DLD1 (cell line): ENCODE measurements around the gene STX2.
"Not testable (repeated sequence)": the region's sequence is repeated elsewhere in the genome, so short reads cannot be mapped to it uniquely, and the experiment has no call there.

ENCODE experiments used
- in situ Hi-C: cut with HindIII; loops from 2 replicates; pipeline ENCODE4 v1.10.0; 2017; ENCODE audit warnings: low sequenced_read_pairs

Gene STX2

DNA sequence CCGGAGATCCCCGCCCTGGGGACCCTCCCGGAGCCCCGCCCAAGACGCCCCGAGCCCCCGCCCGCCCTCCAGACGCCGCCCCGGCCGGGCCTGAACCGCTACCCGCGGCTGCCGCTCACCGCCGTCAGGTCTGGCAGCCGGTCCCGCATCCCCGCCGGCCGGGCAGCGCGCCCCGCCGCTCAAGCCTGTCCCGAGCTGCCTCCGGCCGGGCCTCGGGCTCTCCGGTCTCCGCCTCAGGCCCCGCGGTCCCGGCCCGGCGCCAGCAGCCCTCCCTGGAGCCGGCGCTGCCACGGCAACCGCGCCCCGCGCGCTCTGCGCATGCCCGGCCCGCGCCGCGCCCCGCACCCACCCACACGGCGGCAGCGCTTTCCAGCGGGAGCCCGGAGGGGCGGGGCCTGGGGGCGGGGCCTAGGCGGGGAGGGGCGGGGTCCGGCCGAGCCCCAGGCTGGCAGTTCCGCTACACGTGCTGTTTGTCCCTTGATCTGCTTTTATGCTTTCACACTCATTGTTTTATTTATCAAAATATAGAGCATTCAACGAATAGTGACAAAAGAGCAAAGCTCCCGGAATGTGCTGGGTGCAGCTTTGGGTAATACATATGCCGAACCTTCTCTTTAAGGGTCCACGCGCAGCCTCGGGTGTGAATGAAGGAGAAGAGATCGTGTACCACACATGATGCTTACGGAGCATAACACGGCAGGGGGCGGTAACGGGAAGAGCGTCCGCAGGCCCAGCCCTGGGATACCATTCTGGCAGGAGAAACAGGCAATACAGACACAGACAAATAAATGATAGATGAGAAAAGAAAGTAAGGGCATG, at the start of gene STX2:
TSS of gene STX2 (minus strand) at position 300 of the 819 bp plus-strand sequence. CDS start at position 149, 151 bp downstream.
- in situ Hi-C loops, result no loop called here

DNA sequence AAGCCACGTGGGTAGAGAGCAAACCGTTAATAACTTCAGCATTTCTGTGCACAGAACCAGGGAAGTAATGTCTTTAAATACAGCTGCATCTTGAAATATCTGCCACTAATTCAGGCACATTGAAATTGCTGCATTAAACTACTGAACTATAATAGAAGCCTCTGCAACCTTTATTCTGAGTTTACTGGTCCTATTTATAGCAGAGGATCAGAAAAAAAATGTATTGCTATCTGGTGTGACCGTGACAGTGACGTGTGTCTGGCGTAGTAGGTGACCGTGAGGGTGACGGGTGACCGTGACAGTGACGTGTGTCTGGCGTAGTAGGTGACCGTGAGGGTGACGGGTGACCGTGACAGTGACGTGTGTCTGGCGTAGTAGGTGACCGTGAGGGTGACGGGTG, 48.1 kb upstream of the STX2 start:
- in situ Hi-C loops, result not testable (repeated sequence)

DNA sequence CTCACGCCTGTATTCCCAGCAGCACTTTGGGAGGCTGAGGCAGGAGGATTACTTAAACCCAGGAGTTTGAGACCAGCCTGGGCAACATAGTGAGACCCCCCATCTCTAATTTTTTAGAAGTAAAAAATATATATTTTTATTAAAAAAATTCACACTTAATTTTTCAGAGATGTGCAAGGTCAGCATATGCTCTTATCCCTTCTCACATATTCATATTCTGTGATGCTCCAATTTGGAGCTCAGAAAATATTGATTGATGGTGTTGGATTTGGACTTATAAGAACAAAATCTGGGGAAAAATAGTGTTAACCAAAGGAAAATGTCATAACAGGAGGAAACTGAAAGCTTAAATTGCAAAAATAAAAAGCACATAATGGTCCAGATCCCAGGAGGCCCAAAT, 42.5 kb upstream of the STX2 start:
- in situ Hi-C loops, result no loop called here

DNA sequence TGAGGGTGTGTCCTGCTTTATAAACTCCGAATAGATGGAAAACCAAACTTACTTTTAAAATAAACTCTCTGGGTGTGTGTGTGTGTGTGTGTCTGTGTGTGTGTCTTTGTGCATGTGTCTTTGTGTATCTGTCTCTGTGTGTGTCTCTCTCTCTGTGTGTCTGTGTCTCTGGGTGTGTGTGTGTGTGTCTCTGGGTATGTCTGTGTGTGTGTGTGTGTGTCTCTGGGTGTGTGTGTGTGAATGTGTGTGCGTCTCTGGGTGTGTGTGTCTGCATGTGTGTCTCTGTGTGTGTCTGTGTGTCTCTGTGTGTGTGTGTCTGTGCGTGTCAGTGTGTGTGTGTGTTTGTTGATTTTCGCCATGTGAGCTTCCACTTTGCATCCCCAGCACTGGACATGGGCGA, 42.0 kb upstream of the STX2 start:
- in situ Hi-C loops, result no loop called here

DNA sequence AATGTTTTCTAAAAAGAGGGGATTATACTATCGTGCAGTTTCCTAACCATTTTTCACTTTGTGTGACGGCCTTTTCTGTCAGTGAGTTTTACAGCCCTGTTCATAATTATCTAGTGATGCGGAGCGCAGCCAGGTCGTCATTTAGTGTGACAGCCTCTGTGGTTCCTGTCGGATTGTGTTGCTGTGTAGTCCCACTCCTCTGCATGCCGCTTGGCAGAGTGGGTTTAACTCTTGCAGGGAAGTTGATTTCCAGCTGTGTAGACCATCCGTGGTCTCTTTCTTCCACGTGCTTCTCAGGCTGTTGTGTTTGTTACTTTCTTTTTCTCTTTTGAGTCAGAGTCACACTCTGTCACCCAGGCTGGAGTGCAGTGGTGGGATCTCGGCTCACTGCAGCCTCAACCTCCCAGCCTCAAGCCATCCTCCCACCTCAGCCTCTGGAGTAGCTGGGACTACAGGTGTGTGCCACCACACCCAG, 41.4 kb upstream of the STX2 start:
- in situ Hi-C loops, result no loop called here

DNA sequence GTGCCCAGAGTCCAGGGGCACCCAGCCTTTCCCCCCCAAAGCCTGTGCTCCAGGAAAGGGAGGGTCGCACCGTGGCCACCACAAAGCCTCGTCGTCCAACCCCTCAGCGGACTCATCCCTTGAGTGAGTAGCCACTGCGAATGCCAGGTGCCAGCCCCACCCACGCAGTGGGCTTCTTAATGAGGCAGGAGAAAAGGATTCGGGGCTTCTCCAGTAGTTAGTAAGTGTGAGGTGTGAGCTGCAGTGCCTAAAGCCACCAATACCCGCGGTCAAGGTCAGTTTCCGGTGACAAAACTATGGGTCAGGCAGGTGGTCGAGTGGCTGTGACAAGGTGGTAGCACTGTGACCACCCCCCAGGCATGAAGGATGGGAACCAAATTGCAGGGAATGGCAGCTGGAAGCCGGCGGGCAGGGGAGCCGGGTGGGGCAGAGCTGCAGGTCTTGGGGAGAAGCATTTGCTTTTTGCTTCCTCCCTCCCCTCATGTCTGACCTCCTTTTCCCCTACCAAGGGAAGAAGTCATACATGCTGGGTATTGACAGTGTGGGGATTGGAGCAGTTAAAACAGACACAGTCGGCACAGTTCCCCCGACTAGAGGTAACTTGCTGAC, 40.8 kb upstream of the STX2 start:
- in situ Hi-C loops, result no loop called here

DNA sequence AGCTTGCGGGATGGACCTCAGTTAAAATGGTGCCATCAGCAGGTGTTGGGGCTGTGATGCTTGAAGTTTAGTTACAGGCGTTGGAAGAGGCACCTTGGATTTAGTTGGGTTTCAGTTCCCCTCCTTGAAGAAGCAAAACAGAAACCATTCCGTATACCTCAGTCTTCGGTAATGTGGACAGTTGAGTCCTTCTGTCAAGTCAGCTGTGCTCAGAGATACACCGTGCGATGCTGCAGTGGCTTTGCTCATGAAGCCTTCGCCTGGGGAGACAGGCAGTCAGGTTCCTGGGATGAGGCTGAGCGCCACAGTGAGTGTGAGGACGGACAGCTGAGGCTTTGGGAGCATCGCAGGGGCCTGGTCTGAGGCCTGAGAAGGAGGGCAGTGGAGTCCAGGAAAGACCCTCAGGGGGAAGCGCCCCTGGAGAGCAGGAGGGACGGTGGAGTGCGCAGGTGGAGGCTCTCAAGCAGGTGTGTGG, 40.2 kb upstream of the STX2 start:
- in situ Hi-C loops, result no loop called here

DNA sequence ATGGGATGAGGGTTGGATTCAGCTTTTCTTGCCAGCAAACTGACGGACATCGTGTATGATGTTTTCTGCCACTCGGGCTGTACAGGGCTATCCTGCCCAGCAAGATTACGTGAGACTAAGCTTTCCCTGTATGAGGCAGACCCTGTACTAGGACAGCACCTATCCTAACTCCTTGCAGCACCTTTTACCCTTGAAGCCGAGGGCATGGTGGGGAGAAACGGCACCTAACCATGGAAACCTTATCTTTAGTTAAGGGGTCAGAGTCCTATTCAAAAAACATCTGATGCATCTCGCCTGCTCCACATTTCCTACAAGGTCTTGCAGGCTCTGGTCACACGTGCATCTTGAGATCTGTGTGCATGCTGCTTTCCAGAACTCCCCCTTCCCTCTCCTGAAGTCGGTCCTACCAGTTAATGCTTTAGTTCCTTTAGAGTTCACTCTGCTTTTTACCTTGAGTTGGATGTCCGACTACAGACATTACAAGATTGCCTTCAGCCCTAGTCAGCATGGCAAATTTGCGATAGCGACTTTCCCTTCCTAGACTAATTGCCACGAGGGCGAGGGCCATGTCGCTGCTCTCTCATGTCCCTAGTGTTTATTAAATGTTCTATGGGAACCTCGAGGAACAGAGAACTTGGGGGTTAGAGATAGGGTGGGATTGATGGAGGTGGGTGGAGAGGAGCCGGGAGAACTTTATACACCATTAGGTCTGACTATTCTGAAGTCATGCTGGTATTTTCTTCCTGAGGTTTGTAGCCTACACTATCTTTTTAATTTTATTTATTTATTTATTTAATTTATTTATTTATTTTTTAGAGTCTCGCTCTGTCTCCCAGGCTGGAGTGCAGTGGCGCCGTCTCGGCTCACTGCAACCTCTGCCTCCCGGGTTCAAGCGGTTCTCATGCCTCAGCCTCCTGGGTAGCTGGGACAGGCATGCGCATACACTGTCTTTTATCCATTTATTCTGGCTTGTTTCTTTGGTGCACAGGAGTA, 39.4 kb upstream of the STX2 start:
- in situ Hi-C loops, result no loop called here

DNA sequence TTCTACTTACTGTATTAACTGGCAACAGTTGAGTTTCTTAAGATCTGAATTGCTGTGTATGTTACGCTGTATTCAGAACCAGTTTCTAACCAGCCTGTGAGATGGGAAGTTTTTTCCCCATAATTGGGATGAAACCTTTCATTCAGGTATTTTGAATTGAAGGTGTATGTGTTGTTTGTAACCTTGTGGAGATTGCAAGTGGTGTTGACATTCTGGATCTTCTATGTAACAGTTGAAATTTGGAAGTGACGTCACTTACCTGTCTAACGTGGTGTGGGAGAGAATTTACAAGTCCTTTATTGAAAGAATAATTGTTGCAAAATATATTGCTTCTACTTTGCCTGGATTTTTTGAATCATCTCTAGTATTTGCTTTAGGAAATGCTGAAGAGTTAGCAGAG, 38.3 kb upstream of the STX2 start:
- in situ Hi-C loops, result no loop called here

DNA sequence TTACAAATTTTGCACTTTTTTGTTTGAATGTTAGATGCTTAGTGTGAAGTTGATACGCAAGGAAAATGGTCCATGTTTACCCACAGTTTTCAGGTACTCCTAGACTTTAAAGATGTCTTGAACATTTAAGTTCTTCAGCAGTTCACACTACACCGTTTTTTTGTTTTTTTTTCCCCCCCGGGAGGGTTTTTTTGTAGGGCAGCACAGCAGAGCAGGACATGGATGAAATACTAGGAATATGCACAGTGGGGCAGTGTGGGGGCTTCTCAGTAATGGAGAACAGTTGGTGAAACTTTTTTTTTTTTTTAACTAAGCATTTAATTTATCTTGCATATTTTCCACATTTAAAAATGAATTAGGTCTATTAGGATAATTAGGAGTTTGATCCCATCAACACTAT, 37.7 kb upstream of the STX2 start:
- in situ Hi-C loops, result no loop called here

DNA sequence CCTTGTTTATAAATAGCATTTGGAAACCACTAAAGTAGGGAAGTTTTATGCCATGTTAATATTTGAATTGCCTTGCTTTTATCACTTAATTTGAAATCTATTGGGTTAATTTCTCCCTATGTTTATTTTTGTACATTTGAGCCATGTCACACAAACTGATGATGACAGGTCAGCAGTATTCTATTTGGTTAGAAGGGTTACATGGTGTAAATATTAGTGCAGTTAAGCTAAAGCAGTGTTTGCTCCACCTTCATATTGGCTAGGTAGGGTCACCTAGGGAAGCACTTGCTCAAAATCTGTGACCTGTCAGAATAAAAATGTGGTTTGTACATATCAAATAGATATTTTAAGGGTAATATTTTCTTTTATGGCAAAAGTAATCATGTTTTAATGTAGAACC, 37.2 kb upstream of the STX2 start:
- in situ Hi-C loops, result no loop called here

DNA sequence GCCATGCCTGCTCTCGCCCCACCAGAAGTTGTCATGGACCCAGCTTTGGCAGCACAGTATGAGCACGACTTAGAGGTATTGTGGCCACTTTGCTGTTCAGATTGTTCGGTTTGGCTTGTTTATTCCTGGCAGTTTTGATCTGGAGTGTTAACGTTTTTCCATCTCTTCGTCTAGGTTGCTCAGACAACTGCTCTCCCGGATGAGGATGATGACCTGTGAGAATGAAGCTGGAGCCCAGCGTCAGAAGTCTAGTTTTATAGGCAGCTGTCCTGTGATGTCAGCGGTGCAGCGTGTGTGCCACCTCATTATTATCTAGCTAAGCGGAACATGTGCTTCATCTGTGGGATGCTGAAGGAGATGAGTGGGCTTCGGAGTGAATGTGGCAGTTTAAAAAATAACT, 36.7 kb upstream of the STX2 start:
- in situ Hi-C loops, result not testable (repeated sequence)

DNA sequence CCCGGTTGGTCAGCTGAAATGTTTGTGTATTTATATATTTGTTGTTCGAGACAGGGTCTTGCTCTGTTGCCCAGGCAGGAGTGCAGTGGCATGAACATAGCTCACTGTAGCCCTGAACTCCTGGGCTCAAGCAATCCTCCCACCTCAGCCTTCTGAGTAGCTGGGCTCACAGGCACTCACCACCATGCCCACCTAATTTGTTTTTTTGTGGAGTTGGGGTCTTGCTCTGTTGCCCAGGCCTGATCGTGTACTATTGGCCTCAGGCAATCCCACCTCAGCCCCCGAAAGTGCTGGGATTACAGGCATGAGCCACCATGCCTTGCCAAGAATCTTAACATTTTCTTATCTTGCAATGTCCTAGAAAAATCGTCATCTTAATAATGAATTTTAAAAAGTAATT, 36.1 kb upstream of the STX2 start:
- in situ Hi-C loops, result no loop called here

DNA sequence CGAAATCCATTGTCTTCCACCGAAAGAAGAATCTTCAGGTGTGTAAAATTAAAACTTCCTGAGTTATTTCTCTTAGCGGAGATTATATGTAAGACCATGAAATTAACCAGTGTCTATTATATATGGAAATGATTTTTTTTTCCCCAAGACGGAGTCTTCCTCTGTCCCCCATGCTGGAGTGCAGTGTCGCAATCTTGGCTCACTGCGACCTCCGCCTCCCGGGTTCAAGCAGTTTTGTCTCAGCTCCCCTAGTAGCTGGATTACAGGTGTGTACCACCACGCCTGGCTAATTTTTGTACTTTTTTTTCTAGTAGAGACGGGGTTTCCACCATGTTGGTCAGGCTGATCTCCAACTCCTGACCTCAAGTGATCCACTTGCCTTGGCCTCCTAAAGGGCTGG, 35.6 kb upstream of the STX2 start:
- in situ Hi-C loops, result no loop called here

DNA sequence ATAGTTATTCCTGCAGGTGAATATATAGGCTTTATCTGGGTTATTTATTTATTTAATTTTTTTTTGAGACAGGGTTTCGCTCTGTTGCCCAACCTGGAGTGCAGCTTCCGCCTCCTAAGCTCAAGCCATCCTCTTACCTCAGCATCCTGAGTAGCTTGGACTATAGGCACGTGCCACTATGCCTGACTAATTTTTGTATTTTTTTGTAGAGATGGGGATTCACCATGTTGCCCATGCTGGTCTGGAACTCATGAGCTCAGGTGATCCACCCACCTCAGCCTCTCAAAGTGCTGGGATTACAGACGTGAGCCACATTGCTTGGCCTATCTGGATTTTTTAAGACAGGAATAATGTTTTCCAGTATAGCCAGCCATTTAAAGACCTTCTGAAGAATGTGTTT, 34.8 kb upstream of the STX2 start:
- in situ Hi-C loops, result no loop called here

DNA sequence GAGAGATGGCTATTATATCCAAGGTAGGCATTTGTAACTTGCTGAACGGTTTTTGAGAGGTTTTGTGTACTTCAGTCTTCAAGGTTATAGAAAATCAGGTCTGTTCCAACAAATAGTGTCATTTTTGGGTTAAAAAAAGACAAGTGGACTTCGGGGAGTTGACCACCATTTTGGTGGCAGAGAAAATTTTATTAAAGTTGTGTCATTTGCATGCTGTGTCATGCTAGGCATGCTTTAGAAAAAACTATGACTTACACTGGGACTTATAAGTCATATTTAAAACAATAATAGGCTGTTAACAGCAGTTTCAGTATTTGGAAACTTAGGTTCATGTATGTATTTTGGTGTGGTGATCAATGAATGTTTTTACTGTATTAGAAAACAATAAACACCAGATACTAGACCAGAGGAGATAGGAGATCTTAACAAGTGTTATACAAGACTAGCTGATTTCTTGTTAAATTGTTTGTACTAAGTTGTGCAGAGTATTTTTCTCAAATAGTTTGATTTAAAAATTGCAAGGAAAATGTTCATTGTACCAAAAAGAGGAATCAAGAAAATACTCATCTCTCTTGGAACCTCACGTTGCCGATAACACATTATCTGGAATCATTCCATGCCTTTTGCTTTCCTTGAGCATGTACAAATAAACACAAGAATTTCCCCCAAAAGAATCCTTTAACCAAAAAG, 34.2 kb upstream of the STX2 start:
- in situ Hi-C loops, result no loop called here

DNA sequence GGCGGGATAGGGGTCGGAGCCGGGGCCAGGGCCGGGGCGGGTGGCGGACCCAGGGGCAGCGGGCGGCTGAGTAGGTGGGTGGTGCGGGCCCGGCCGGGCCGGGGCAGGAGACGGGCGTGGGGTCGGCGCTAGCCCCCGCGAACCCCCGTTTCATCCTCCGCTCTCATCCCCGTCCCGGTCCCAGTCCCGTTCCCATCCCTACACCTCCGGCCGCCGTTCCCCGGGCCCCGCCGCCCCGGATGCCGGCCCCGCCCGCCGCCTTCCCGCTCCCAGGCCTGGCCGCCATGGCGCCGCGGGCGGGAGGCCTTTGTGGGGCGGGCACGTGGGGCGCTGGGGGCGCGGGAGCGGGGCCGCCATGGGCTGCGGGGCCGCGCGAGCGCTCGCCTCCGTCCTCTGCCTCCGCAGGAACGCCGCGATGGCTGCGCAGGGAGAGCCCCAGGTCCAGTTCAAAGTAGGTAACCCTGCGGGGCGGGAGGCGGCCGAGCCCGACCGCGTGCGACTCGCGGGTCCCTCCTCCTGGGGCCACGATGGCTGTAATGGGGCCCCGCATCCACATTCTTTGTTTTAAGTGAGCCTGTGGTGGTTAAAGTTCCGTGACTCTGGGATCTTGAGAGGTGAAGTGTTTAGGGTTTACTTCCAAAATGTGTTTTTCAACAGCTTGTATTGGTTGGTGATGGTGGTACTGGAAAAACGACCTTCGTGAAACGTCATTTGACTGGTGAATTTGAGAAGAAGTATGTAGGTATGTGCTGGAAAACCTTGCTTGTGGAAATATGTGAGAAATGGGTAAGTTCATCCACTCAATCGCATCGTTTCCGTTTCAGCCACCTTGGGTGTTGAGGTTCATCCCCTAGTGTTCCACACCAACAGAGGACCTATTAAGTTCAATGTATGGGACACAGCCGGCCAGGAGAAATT, 33.4 kb upstream of the STX2 start:
- in situ Hi-C loops, result no loop called here

DNA sequence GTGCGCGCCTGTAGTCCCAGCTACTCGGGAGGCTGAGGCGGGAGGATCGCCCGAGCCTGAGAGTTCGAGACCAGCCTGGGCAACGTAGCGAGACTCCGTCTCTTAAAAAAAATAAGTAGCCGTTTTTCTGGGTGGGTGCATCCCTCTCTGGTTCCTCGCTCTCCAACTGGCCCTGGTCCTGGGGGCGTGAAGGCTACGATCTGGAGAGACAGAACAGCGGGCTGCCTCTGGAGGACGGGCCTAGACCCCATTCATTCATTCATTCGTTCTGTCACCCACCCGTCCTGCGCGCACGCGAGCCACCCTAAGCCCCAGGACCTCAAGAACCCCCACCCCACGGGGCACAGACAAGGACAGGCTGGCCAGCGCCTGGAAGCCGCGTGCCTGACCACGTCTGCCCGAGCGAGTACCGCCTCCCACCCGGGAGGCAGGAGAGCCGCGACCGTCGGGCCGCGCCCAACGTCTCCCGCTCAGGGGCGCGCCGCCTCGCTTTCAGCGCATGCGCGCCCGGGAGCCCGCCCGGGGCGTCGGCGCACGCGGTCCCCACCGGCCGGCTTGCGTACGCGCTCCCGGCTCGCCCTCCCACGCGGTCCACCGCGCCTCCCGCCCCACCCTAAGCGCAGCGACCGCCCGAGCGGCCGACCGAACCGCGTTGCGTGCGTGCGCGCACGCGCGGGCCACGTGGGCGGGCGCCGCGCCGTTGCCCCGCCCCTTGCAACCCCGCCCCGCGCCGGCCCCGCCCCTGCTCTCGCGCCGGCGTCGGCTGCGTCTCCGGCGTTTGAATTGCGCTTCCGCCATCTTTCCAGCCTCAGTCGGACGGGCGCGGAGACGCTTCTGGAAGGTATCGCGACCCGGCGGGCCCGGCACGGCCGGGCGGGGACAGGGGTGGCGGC, 32.5 kb upstream of the STX2 start, which contains the start of gene RAN:
TSS of gene RAN (plus strand) at position 781 of the 893 bp plus-strand sequence. CDS start 528 bp downstream, outside the sequence.
- in situ Hi-C loops, result no loop called here
